Osteoblast (primary cell): ENCODE data around the gene PHAX. TPM values are rescaled to one million over a fixed set of nuclear protein-coding genes. Genes with fewer than 3 reads are reported as not detected.
A peak's percentile ranks its signal among the peaks of the same experiment; 100 is the strongest.
"Not testable (repeated sequence)": the region's sequence is repeated elsewhere in the genome, so short reads cannot be mapped to it uniquely, and the experiment has no call there.

Experiments used
- DNase-seq: peaks from one replicate; pipeline ENCODE4 v3.0.0; 2011; ENCODE audit warnings: low spot score, mixed read lengths; ENCODE audit not compliant: insufficient read length; ENCODE audit errors: missing footprints
- H2AFZ ChIP-seq: 2 replicates; pipeline ENCODE4 v1.6.0; 2011; ENCODE audit warnings: mild to moderate bottlenecking, low read length
- H3K27ac ChIP-seq: 2 replicates; pipeline ENCODE4 v1.5.1; 2011; ENCODE audit warnings: mild to moderate bottlenecking, low read depth, low read length, moderate library complexity
- H3K27me3 ChIP-seq: 2 replicates; pipeline ENCODE4 v1.6.0; 2012; ENCODE audit warnings: mild to moderate bottlenecking, control low read depth, inconsistent platforms, low read length, moderate library complexity; ENCODE audit not compliant: insufficient read depth
- H3K36me3 ChIP-seq: 2 replicates; pipeline ENCODE4 v1.5.1; 2011; ENCODE audit warnings: mild to moderate bottlenecking, low read length, control low read depth, moderate library complexity; ENCODE audit not compliant: insufficient read depth
- H3K4me1 ChIP-seq: 2 replicates; pipeline ENCODE4 v1.5.1; 2011; ENCODE audit warnings: mild to moderate bottlenecking, low read length, control low read depth, moderate library complexity; ENCODE audit not compliant: insufficient read depth
- H3K4me2 ChIP-seq: 2 replicates; pipeline ENCODE4 v1.6.0; 2011; ENCODE audit warnings: mild to moderate bottlenecking, low read length; ENCODE audit not compliant: insufficient read depth
- H3K4me3 ChIP-seq: fragments of 200-600 bp; sonication (generic); 3 replicates; pipeline ENCODE4 v1.5.1; 2012; ENCODE audit warnings: mild to moderate bottlenecking, low read length, inconsistent platforms; ENCODE audit not compliant: insufficient read depth
- H3K79me2 ChIP-seq: 2 replicates; pipeline ENCODE4 v1.6.0; 2012; ENCODE audit warnings: mild to moderate bottlenecking, low read length, control low read depth, inconsistent platforms; ENCODE audit not compliant: insufficient read depth
- H3K9me3 ChIP-seq: 2 replicates; pipeline ENCODE4 v1.5.1; 2011; ENCODE audit warnings: low read depth, low read length, control low read depth
- H4K20me1 ChIP-seq: 2 replicates; pipeline ENCODE4 v1.6.0; 2012; ENCODE audit warnings: mild to moderate bottlenecking, low read length, control low read depth; ENCODE audit not compliant: insufficient read depth
- CTCF ChIP-seq: IDR thresholded peaks from 2 replicates; pipeline ENCODE4 v1.5.1; 2011; ENCODE audit warnings: mild to moderate bottlenecking, low read depth, low read length, moderate library complexity; ENCODE audit errors: extremely low read depth
- total RNA-seq: library from RNA; depleted of rRNA; stranded (reverse); fragments of >200 nt; gene quantifications from 2 replicates; pipeline ENCODE4 v1.2.3, GENCODE V29; 2012

The PHAX gene
- total RNA-seq, 1 donor, result 55.4 TPM

GRCh38 chr5:126595486-126596083 lies 5.2 kb upstream of the PHAX start:
- peaks cover 7% of the 10 kb centered on the region for H3K36me3 ChIP-seq
- TF ChIP-seq CTCF, result peak; percentile 1
- no peak overlapping the region for H3K27ac ChIP-seq
- peak overlapping the region; percentile 88 for H2AFZ ChIP-seq
- no peak for DNase-seq
- no peaks in the 10 kb centered on the region for H3K9me3 ChIP-seq
- H3K79me2 ChIP-seq, result peaks cover 14% of the 10 kb centered on the region
- H3K4me3 ChIP-seq, result peak overlapping the region; percentile 89
- peak overlapping the region; percentile 98 for H3K4me2 ChIP-seq
- no peaks in the 10 kb centered on the region for H3K27me3 ChIP-seq
- H3K4me1 ChIP-seq, result peaks cover 22% of the 10 kb centered on the region
- no peaks in the 10 kb centered on the region for H4K20me1 ChIP-seq

GRCh38 chr5:126597156-126597555 lies 3.6 kb upstream of the PHAX start:
- Histone ChIP-seq H3K27ac (no peak overlapping the region), H4K20me1 (peaks cover 2% of the 10 kb centered on the region), H3K79me2 (peaks cover 27% of the 10 kb centered on the region), H2AFZ (peak overlapping the region; percentile 30), H3K4me3 (no peak overlapping the region), H3K9me3 (no peaks in the 10 kb centered on the region), H3K27me3 (no peaks in the 10 kb centered on the region), H3K4me2 (no peak overlapping the region), H3K4me1 (peaks cover 25% of the 10 kb centered on the region), H3K36me3 (no peaks in the 10 kb centered on the region)
- DNase-seq, result peak; percentile 75
- TF ChIP-seq CTCF, result no peak

- Histone ChIP-seq H3K4me3 (no peak overlapping the region), H3K4me2 (no peak overlapping the region), H3K36me3 (peaks cover 12% of the 10 kb centered on the region), H3K27me3 (no peaks in the 10 kb centered on the region), H3K79me2 (peaks cover 37% of the 10 kb centered on the region), H2AFZ (peak overlapping the region; percentile 99), H4K20me1 (peaks cover 3% of the 10 kb centered on the region), H3K4me1 (peaks cover 9% of the 10 kb centered on the region), H3K9me3 (no peaks in the 10 kb centered on the region), H3K27ac (no peak overlapping the region)
- no peak for TF ChIP-seq CTCF
- peak; percentile 11 for DNase-seq
Observed at GRCh38 chr5:126599499-126599898, 1.2 kb upstream of the PHAX start.

- H3K9me3 ChIP-seq, H4K20me1 ChIP-seq, H3K27me3 ChIP-seq: not testable (repeated sequence)
- Histone ChIP-seq H3K79me2 (peaks cover 41% of the 10 kb centered on the region), H2AFZ (peak overlapping the region; percentile 99), H3K36me3 (peaks cover 16% of the 10 kb centered on the region), H3K4me1 (peaks cover 10% of the 10 kb centered on the region), H3K27ac (peak overlapping the region; percentile 31), H3K4me2 (peak overlapping the region; percentile 84), H3K4me3 (peak overlapping the region; percentile 100)
- DNase-seq, result peak; percentile 23
Observed at GRCh38 chr5:126599971-126600630, 646 bp upstream of the PHAX start.
